GM18519 (cell line): ENCODE measurements around the gene C11orf86.
A peak's percentile ranks its signal among the peaks of the same experiment; 100 is the strongest.
"Not testable (repeated sequence)": the region's sequence is repeated elsewhere in the genome, so short reads cannot be mapped to it uniquely, and the experiment has no call there.

ENCODE experiments used
- ATAC-seq: cut with Tn5 transposase; IDR thresholded peaks from one replicate; pipeline ENCODE4 v1.9.1; 2021; ENCODE audit warnings: mild to moderate bottlenecking, moderate library complexity; ENCODE audit not compliant: unreplicated experiment, low FRiP score

The C11orf86 gene

GRCh38 chr11:66974724-66975404, at the start of gene C11orf86:
Gene C11orf86 (plus strand): TSS chr11:66975304. CDS start chr11:66975363, 59 bp downstream.
- ATAC-seq, result no peak

GRCh38 chr11:66929753-66930152, 45.4 kb upstream of the C11orf86 start:
- no peak for ATAC-seq

DNA sequence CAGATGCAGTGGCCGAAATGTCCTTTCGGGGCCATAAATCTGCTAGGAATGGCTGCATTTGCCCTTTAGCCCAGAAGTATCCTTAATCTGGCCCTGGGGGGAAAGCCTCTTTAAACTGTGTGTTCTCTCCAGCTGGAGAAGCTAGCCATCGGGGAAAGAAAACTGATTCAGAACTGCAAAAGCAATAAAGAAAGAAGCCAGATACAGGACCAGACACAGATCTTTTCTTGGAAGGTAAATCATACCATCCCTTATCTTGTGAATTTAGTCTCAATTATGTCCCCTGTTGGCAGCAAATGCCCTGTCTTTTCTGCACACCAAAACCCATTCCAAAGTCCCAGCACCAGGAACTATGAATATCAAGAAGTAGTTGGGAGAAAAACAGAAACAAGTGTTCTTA, 42.6 kb upstream of the C11orf86 start:
- ATAC-seq, result no peak

DNA sequence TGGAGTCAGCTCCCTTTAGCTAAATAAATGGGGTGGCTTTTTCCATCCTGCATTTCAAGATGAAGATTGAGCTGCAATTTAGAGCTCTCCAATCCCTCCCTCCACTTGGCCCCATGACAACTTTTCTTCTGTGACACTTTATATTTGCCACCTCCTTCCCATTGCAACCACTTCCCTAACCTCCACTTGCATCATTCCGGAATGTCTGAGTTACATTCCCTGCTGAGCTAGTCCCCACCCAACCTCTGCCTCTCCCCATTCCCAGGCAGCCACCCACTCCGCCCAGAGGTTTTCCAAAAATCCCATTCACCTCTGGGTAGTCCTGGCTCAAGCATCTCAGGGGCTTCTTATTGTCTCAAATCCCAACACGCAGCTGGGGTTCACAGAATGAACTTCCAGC, 41.6 kb upstream of the C11orf86 start:
- ATAC-seq, result no peak

DNA sequence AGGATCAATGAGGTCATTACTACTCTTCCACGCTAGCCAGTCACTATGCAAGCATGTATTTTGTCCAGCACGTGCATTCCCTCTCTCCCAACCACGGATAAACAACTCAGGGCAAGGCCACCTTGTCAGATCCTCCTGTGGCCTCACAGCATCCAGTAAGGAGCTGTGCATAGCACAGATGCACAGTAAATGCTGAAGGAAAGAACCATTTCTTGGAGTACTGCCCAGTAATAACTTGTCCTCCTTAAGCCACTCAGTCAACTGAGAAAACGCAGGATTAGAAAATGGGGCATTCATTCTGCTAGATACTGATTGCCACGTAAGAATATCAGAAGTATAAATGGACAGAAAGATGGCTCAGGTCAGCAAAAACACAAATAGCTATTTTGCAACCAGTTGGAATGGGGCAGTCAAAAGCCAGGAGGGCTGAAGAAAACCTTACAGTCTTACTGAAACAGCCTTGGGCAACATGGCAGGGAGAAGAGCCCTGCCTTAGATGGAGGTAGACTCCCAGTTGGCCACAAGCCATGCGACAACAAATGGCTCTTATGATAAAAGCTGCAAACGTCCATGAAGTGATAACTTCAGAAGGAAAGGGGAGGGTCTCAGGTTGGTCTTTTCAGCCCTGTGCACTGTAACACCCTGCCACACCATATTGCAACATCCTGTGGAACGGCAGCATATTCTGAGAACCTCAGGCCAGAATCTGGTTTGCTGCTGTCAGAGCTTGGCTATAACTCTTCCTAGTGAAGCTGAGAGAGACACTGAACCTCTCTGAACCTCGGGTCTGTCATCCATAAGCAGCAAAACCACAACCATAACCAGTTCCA, 39.9 kb upstream of the C11orf86 start:
- ATAC-seq, result no peak

DNA sequence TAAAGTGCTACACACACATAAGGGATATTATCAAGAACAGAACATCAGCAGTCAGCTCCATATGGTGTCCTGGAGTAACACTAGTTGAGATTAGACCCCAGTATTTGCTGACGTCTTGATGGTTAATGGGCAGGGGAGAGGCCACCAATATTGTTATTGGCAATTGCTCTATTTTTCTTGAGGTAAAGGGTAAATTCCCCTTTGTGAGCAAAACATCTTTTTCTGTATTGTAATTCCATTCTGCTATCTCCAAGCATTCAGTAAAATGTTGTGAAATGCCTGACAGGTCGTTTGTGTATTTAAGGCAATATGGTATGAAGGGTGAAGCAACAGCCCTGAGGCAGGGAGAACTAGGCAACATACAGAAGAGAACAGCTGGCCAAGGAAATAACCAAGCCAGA, 38.8 kb upstream of the C11orf86 start:
- ATAC-seq, result no peak

DNA sequence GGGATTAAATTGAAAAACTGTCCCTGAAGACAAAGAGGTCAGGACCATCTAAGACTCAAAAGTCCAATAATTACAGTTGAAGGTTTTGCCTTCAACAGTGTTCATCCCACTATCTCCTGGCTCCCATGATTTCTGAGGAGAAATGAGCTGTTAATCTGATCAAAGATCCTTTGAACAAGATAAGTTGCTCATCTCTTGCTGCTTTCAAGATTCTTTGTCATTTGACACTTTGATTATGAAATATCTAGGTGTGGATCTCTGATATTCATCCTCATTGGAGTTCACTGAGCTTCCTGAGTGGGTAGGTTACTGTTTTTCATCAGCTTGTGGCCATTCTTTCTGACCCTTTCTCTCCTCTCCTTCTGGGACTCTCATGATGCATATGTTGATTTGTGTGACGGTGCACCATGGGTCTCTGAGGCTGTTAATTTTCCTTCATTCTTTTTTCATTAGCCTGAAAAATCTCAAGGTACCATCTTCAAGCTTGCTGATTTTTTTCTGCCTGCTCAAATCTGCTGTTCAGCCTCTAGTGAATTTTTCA, 37.8 kb upstream of the C11orf86 start:
- ATAC-seq, result no peak

DNA sequence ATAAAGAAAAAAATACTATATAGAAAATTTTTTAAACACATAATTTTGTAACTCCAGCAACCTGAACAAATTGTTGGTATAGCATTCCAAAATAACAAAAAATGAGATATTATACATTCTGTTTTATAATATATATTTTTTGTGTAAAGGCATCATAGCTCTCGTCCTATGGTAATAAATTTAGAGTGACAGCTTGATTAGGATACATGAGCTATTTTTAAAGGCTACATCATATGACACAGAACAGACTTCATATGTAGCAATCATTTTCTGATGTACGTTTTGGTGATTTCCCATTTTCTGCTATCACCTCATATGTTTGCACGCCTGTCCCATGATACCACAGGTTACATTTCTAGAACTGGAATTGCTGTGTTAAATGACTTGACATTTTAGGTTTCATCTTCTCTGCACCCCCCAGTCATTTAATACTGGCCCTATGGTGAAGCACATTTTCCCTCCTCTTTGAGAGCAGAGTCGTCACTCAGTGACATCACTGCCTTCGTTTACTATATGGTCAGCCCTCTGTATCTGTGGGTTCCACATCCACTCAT, 36.4 kb upstream of the C11orf86 start:
- ATAC-seq, result no peak

DNA sequence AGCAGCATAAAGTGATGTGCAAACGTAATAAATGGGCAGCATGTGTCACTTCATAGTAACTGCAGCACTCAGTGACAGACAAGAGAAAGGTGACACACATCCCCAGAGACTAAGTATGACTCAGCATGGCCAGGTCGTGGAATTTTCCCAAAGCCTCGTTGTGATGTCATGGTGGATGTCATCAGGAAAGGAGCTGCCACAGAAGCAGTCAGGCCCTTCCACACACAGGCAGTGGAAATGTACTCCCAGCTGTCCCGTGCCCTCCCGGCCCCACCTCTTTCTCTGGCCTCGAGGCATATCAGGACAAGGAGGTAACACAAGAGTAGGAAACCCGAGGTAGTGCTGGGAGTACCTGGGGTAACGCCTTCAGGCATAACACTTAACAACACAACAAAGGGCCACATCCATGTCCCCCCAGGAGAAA, 25.0 kb upstream of the C11orf86 start:
- no peak for ATAC-seq

GRCh38 chr11:66951135-66951534, 24.0 kb upstream of the C11orf86 start:
- ATAC-seq, result no peak

- no peak for ATAC-seq
Measured at GRCh38 chr11:66951927-66952337, 23.2 kb upstream of the C11orf86 start.

DNA sequence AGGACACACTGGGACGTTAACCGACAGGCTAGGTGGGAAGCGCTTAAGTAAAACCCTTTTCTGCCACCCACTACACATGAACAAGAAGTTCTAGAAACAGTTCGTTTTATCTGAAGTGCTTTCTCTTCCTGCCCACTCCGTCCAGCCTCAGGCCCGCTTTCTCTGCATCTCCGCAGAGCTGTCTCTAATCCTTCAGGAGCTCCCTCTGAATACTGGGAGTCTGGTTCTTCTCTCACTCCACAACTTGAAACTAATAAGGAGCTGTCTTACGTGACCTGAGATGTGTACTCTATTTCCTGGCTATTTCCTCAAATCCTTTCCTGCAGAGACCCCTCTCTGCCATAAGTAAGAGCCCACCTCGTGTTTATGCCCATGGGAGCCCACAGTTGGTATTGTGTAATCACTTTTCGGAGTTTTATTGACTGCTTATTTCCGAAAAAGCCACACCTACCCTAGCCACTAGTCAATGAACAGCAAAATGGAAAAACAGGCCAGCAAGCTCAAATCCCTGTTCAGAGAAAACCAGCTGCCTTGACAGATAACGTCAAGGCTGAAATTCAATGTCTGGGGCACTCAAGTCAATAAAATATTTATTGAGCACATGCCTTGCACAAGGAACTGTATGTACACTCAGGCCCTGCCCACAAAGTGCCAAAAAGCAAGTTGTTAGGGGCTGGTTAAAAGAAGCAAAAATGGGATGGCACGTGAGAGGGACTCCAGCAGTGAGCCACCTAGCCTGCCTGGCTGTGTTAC, 21.8 kb upstream of the C11orf86 start:
- no peak for ATAC-seq

- no peak for ATAC-seq
Measured at GRCh38 chr11:66956689-66957290, 18.3 kb upstream of the C11orf86 start.

- no peak for ATAC-seq
Measured at GRCh38 chr11:66957971-66958231, 17.2 kb upstream of the C11orf86 start.

DNA sequence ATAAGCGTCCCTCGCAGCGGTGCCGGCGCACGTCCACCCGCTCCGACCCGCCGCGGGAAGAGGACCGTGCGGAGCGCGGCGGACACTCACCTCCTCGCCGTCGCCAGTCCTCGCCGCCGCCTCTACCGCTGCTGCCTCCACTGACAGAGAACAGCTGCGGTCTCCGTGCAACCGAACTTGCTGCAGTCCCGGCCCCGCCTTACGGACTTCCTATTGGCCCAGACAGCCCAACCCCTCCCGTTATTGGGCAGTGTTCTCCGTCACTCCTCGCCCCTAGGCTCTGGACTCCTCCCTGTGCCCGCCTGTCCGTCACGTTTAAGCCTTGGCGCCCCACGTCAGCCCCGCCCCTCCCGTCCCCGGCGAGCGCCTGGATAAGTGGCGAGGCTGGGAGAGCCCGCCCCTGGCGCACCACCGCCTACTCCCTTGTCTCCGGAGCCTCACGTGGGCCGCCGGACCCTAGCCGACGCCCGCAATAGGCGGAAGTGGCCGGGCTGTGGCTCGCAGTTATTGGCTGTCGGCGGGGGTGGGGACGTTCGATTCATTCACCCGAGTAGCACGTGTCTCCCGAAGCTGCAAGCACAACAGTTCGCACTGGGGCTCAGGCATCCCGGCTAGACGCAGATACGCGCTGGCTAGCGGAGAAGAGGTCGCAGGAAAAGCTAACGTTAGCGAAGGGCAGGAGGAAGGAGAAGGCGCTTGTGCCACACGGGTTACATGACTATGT, 16.7 kb upstream of the C11orf86 start, which contains the start of gene PC:
Gene PC (minus strand): TSS at position 152 of the 724 bp plus-strand sequence. CDS start 86,224 bp downstream, outside the sequence.
- ATAC-seq, result peak; percentile 72

- no peak for ATAC-seq
Measured at GRCh38 chr11:66958956-66959274, 16.2 kb upstream of the C11orf86 start.

DNA sequence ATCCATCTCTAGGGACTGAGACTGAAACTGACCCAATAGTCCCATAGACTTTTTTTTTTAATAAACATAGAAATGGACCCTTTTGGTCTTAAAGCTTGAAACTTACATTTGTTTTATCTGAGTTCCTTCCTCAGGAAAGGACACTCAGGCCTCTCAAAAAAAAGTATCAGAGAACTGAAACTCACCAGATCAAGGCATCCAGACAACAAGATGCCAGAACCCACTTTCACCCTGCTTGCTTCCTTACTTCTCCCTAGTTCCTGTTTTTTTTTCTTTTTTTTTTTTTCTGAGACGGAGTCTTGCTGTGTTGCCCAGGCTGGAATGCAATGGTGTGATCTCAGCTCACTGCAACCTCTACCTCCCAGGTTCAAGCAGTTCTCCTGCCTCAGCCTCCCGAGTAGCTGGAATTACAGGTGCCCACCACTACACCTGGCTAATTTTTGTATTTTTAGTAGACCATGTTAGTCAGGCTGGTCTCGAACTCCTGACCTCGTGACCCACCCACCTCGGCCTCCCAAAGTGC, 13.4 kb upstream of the C11orf86 start:
- ATAC-seq, result not testable (repeated sequence)

DNA sequence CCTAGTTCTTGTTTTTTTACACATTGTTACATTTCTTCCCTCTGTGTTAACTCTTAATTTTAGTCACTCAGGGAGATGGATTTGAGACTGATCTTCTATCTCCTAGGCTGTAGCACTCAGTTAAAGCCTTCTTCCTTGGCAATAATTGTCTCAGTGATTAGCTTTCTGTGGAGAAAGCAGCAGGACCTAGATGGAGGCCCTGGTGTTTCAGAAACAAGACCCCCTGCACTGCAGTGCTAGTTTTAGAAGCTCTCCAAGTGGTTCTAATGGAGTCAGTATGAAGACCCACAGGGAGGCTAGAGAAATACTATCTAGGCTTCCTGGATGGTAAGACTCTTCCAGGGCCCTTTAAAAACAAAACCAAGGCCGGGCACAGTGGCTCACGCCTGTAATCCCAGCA, 12.9 kb upstream of the C11orf86 start:
- no peak for ATAC-seq

GRCh38 chr11:66962801-66963200, 12.3 kb upstream of the C11orf86 start:
- ATAC-seq, result no peak

DNA sequence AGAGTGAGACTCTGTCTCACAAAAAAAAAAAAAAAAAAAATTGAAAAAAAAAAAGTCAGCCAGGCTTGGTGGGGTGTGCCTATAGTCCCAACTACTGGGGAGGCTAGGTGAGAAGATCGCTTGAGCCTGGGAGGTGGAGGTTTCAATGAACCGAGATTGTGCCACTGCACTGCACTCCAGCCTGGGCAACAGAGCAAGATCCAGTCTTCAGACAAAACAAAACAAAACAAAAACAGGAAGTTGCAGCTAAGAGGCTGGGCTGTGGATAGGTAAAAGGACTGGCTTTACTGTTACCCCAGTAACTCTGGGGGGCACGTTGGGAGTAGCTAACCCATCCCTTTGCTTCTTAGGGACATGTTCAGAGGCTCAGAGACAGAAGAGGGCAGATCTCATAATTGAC, 10.6 kb upstream of the C11orf86 start:
- ATAC-seq, result no peak
